VCaP (cell line): ENCODE results near the gene TSFM.

Experiments used
- H3K27ac ChIP-seq: fragments of 450-650 bp; 2 replicates; pipeline ENCODE4 v1.5.1; 2017
- TF ChIP-seq, protein P1 (sequence below): fragments of 450-650 bp; conservative IDR thresholded peaks from 2 replicates; pipeline ENCODE4 v1.5.1; 2017; ENCODE audit warnings: mild to moderate bottlenecking, moderate library complexity

The TSFM gene

DNA sequence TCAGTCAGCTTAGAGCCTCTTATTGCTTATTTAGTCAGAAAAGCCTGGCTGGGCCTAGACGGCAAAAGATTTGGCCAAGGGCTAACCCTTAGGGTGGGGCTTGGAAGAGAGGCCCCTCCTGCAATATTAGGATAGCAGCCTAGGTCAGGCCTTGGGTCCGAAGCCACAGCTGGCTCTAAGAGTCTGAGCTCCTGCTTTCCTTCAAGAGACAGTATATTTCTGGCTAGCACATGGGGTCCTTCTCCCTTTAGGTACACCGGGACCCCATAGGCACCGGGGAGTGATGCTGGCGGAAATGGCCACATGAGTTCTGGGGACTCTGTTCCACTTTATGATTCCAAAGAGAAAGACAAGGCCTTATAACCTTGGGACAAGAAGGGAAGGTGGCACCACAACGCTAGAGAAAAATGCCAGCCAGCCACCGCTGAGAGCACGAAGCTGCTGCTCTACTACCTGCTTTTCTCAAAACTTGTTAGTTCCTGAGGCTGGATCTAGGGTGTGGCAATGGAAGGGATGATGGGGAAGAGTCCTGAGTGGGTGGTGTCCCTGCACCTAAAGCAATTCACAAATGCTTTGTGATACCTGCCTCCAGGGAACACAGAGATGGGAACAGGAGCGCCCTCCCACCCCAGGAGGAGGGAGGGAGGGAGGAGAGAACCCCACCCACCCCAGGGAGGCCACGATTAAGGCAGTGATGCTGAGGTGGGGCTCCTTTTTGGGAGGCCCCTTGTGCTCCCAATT, 39.1 kb downstream of the TSFM start:
- no peak overlapping the region for H3K27ac ChIP-seq
- TF ChIP-seq, protein P1, sequence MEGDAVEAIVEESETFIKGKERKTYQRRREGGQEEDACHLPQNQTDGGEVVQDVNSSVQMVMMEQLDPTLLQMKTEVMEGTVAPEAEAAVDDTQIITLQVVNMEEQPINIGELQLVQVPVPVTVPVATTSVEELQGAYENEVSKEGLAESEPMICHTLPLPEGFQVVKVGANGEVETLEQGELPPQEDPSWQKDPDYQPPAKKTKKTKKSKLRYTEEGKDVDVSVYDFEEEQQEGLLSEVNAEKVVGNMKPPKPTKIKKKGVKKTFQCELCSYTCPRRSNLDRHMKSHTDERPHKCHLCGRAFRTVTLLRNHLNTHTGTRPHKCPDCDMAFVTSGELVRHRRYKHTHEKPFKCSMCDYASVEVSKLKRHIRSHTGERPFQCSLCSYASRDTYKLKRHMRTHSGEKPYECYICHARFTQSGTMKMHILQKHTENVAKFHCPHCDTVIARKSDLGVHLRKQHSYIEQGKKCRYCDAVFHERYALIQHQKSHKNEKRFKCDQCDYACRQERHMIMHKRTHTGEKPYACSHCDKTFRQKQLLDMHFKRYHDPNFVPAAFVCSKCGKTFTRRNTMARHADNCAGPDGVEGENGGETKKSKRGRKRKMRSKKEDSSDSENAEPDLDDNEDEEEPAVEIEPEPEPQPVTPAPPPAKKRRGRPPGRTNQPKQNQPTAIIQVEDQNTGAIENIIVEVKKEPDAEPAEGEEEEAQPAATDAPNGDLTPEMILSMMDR: no peak

DNA sequence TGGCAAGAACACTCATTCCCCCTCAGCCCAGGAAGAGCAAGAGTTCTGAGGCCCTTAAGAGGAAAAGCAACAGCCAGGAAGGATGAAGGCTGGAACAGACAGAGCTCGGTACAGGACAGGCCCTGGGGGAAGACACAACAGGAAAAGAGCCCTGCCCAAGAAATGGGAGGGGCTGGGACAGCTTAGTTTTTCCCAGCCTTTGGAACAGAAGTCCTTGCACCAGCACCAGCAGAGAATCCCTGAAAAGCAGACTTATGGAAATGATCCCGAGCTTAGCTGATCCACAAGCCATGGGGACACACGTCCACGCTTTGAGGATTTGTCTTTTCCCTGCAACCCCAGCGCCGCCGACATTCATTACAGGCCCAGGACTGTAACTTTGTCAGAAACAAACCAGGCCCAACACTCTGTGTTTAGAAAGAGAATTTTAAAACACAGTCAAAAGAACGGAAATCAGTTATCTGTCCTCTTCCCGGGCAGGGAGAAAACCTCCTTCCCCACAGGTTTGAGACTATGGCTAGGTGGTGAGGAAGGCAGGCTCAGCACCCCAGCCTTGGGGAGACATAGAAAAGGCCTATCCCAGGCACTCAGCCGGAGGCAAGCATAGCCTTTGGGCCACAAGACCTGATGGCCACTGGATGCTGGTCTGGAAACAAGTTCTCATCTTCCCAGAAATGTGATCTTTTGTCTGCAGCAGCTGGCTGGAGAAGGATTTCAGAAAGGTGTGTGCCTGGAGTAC, 40.0 kb downstream of the TSFM start:
- TF ChIP-seq, protein P1: no peak
- no peak overlapping the region for H3K27ac ChIP-seq

DNA sequence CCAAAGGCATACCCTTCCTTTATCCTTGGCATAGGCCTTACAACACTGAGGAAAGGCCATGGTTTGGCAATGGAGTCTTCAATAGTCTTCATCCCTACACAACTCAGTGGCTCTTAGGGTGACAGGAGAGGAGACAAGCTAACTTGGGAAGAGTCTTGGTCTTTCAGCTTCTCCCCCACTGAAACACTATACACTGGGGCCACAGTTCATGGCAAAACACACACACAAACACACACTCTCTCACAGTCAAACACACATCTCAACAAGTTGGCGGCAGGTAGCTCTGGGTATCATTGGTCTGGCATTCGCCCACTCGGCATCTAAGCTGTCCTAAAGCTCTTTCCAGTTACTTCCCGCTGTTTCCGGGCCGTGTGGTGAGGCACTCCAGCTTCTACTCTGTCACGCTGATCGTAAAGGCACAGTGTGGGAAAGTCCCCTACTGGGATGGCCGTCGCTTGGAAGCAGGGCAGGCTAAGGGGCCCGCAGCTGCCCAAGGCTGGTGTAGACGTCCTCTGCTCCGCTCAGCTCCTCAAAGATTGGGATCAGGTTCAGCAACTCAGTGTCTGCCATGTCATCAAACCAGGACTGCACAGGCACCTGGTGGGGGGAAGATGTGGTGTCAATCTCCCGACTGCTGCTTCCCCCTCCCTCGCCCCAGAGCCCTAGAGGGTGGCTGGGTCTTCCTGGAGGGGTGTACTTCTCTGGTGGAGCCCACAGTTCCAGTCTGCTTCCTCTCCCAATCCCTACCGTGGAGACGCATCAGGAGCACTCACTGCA, 40.7 kb downstream of the TSFM start:
- no peak overlapping the region for H3K27ac ChIP-seq
- TF ChIP-seq, protein P1: no peak

DNA sequence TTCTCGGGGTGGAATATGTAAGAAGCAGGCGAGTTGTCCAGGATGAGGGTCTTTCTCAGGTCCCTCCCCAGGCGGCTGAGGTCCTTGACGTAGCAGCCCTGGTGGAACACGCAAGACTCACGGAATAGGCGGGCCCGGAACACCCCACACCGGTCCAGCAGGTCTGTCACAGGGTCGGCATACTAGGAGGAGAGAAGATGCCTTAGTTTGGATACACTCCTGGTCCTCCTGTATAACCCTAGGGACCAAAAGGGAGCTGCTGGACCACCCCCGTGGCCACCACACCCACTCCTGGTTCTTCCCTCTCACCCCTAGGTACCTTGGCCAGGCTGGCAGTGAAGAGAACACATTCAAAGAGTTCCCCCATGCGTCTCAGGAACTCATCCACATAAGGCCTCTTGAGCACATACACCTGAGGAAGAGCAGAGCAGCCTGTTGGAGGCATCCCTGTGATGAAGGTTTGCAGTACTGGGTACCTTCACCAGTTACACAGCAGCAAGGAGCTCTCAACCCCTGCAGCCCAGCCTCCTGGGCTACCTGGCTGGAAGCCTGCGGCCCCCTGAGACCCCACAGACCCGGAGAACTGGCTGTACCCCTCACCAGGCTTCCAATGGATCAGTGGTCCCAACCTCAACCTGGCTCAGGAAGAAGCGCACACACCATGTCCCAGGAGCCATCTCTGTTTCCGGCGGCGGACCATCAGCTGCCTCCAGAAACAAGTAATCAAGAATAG, 41.5 kb downstream of the TSFM start:
- no peak overlapping the region for H3K27ac ChIP-seq
- TF ChIP-seq, protein P1: no peak

DNA sequence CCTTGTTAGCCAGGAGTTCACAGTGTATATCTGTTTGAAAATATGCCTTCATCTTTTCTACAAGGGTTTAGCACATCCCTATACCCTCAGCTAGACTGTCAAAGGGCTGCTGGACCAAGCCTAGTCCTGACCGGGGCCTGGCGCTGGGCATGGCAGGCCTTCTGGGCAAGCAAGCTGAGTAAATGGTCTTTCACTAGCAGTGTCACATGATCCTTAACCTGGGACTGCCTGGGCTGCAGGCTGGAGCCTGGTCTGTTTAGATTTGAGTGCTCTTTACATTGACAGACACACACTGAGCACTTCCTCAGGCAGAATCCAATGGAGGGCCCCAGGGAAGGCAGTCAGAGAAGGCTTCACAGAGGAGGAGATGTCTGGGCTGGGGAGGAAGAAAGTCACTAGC, 42.9 kb downstream of the TSFM start:
- no peak overlapping the region for H3K27ac ChIP-seq
- TF ChIP-seq, protein P1: no peak

DNA sequence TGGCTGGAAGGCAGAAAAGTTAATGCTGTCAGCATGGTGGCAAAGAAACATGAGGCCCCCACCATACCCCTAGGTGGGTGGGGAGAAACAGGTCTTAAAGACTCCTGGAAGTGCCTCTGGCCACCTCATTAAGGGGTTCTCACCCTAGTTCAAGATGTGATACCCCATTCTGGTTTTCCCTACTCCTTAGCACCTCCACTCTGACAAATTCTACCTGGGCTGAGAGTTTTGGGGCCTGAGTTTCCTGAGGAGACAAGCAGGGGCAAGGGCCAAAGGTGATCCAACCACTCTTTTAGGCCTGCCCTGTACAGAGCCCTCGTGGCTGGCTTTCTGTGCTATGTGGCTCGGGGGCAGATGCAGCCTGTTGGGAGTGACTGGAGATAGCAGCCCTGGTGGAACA, 43.8 kb downstream of the TSFM start:
- peak overlapping the region; percentile 17; the same call in 1 of the 2 replicates for H3K27ac ChIP-seq
- TF ChIP-seq, protein P1: no peak
